Stromal cell of bone marrow (primary cell): ENCODE data around the gene EFNA3.

ENCODE experiments used
- DNase-seq: peaks from one replicate; pipeline ENCODE4 v3.0.0-alpha.2; 2012; ENCODE audit warnings: low read depth

Gene EFNA3

GRCh38 chr1:155083865-155084721 lies 5.5 kb downstream of the EFNA3 start:
- DNase-seq, result no peak

- peak; percentile 89 for DNase-seq
Measured at GRCh38 chr1:155084722-155085503, 6.3 kb downstream of the EFNA3 start.

GRCh38 chr1:155085504-155086127 lies 7.0 kb downstream of the EFNA3 start:
- no peak for DNase-seq

- DNase-seq, result no peak
Measured at GRCh38 chr1:155086128-155086741, 7.6 kb downstream of the EFNA3 start.

- no peak for DNase-seq
Measured at GRCh38 chr1:155086856-155087535, 8.4 kb downstream of the EFNA3 start.

- DNase-seq, result no peak
Measured at GRCh38 chr1:155091071-155092051, 12.7 kb downstream of the EFNA3 start.

- DNase-seq, result no peak
Measured at GRCh38 chr1:155092131-155092530, 13.5 kb downstream of the EFNA3 start.

GRCh38 chr1:155092641-155093040 lies 14.0 kb downstream of the EFNA3 start:
- no peak for DNase-seq

GRCh38 chr1:155093911-155094621 lies 15.4 kb downstream of the EFNA3 start:
- DNase-seq, result peak; percentile 23

- no peak for DNase-seq
Measured at GRCh38 chr1:155094622-155094948, 15.9 kb downstream of the EFNA3 start.

- no peak for DNase-seq
Measured at GRCh38 chr1:155099331-155099730, 20.7 kb downstream of the EFNA3 start.

- DNase-seq, result no peak
Measured at GRCh38 chr1:155103325-155103724, 24.7 kb downstream of the EFNA3 start.

- DNase-seq, result no peak
Measured at GRCh38 chr1:155104605-155105534, 26.2 kb downstream of the EFNA3 start.

GRCh38 chr1:155105604-155106011 lies 27.0 kb downstream of the EFNA3 start:
- no peak for DNase-seq

- DNase-seq, result no peak
Measured at GRCh38 chr1:155106862-155107261, 28.2 kb downstream of the EFNA3 start.

- DNase-seq, result no peak
Measured at GRCh38 chr1:155107309-155108264, 28.9 kb downstream of the EFNA3 start.

- DNase-seq, result no peak
Measured at GRCh38 chr1:155108296-155108695, 29.7 kb downstream of the EFNA3 start.

GRCh38 chr1:155110381-155110780 lies 31.7 kb downstream of the EFNA3 start:
- no peak for DNase-seq
